OCI-LY3 (cell line): Measurements from ENCODE around the gene FLNB.

ENCODE experiments used
- EZH2phosphoT487 ChIP-seq: fragments of 200-600 bp; shearing (Covaris generic); IDR thresholded peaks from 2 replicates; pipeline ENCODE4 v1.6.1; 2018; ENCODE audit warnings: antibody characterized with exemption, mixed run types, low read depth
- TF ChIP-seq, protein P1 (sequence below): fragments of 200-600, 300-600 bp; sonication (generic); IDR thresholded peaks from 2 replicates; pipeline ENCODE4 v1.5.1; 2014; ENCODE audit warnings: antibody characterized with exemption, low read length, low read depth

DNA sequence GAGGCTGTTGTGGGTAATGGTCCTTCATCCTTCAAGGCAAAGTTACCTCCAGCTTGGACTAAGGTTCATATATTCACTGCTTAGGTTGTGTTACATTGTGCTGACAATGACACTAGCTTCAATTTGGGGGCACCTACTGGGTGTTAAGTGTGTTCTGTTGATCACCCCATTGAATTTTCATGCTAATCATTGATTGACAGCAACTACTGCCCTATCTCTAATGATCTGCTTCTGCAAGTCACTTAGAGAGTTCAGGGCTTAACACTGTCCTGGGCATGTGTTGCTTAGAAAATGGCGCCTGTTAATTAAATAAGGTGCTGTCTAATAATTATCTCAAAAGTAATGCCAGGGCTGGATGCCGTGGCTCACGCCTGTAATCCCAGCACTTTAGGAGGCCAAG is 3.4 kb downstream of the FLNB start:
- TF ChIP-seq, protein P1, sequence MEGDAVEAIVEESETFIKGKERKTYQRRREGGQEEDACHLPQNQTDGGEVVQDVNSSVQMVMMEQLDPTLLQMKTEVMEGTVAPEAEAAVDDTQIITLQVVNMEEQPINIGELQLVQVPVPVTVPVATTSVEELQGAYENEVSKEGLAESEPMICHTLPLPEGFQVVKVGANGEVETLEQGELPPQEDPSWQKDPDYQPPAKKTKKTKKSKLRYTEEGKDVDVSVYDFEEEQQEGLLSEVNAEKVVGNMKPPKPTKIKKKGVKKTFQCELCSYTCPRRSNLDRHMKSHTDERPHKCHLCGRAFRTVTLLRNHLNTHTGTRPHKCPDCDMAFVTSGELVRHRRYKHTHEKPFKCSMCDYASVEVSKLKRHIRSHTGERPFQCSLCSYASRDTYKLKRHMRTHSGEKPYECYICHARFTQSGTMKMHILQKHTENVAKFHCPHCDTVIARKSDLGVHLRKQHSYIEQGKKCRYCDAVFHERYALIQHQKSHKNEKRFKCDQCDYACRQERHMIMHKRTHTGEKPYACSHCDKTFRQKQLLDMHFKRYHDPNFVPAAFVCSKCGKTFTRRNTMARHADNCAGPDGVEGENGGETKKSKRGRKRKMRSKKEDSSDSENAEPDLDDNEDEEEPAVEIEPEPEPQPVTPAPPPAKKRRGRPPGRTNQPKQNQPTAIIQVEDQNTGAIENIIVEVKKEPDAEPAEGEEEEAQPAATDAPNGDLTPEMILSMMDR = no peak
- TF ChIP-seq EZH2phosphoT487 = no peak
